Measurements from ENCODE around the gene FARS2.

- TF ChIP-seq CTCF (IDR thresholded peaks at IDR 0.05; ENCODE audit: poor library complexity, severe bottlenecking) (no peak), MXI1 (conservative IDR thresholded peaks at IDR 0.05; ENCODE audit: poor library complexity, severe bottlenecking) (no peak), POLR2AphosphoS5 (IDR thresholded peaks at IDR 0.05) (no peak)
Observed at GRCh38 chr6:5388326-5388725, 127.0 kb downstream of the FARS2 start.
